ENCODE results near the gene MIA. TPM values are rescaled to one million over a fixed set of nuclear protein-coding genes. Genes with fewer than 3 reads are reported as not detected.
"Not testable (repeated sequence)": the region's sequence is repeated elsewhere in the genome, so short reads cannot be mapped to it uniquely, and the experiment has no call there.

MIA gene
- total RNA-seq, 1 donor from 2014 or later, result not detected

DNA sequence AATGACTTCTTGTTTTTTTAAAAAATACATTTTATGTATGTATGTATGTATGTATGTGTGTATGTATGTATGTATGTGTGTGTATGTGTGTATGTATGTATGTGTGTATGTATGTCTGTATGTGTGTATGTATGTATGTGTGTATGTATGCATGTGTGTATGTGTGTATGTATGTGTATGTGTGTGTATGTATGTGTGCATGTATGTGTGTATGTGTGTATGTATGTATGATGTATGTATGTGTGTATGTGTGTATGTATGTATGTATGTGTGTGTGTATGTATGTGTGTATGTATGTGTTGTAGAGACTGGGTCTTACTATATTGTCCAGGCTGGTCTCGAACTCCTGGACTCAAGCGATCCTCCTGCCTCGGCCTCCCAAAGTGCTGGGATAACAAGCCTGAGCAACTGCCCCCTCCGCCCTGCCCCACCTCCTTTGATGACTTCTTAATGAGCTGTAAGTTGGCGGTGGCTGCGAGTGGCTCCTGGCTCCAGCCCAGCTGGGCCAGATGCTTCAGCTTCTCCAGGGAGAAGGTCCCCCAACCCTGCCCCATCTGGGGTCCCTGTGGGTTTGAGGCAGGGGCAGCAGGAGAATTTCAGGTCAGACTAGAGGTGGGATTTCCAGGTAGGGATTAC, 50.3 kb downstream of the MIA start:
- H3K27me3 ChIP-seq; H3K36me3 Mint-ChIP-seq; H3K4me1 ChIP-seq; H3F3A ChIP-seq (ENCODE audit: low read depth); DNase-seq (ENCODE audit: low spot score); H3K27ac Mint-ChIP-seq; H3K27me3 Mint-ChIP-seq (ENCODE audit: insufficient read depth, low read depth); H3K36me3 ChIP-seq; H3K79me2 ChIP-seq (ENCODE audit: low read depth); H3K27ac ChIP-seq; H4K20me1 ChIP-seq (ENCODE audit: low read depth); H3K9ac ChIP-seq; H3K4me3 ChIP-seq; H3K9me3 Mint-ChIP-seq; H3K9me3 ChIP-seq (ENCODE audit: low read depth); H3K4me2 ChIP-seq; H3K4me3 Mint-ChIP-seq; H2AFZ ChIP-seq (replicated peaks): not testable (repeated sequence)
- H3K4me1 Mint-ChIP-seq, result peaks cover 18% of the 10 kb centered on the region

DNA sequence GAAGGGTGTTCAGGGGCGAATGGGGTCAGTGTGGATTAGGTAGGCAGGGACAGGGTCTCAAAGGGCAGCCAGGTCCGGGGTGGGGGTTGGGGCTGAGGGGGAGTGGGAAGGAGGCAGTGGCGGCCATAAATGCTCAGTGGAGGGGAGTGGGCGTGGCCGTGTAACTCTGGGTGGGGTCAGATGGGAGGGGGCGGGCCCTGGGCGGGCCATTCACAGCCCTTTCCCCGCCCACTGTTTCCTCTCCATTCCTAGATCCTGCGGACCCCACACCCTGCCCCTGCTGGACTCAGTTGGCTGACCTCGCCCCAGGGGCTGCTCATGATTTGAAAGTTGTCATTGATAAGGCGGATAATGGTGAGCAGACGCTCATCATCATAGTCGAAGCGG, 51.0 kb downstream of the MIA start:
- not testable (repeated sequence) for H2AFZ ChIP-seq (replicated peaks); H3K9me3 Mint-ChIP-seq; H3K9ac ChIP-seq; H3K27ac Mint-ChIP-seq; H3F3A ChIP-seq (ENCODE audit: low read depth); H3K27me3 Mint-ChIP-seq (ENCODE audit: insufficient read depth, low read depth); H3K79me2 ChIP-seq (ENCODE audit: low read depth); H3K27me3 ChIP-seq; H3K4me2 ChIP-seq; H3K9me3 ChIP-seq (ENCODE audit: low read depth); H3K4me3 Mint-ChIP-seq; H3K4me1 ChIP-seq; DNase-seq (ENCODE audit: low spot score); H3K4me3 ChIP-seq; H4K20me1 ChIP-seq (ENCODE audit: low read depth); H3K36me3 ChIP-seq; H3K27ac ChIP-seq
- Mint-ChIP-seq H3K36me3 (peaks cover 12% of the 10 kb centered on the region), H3K4me1 (peaks cover 18% of the 10 kb centered on the region)

DNA sequence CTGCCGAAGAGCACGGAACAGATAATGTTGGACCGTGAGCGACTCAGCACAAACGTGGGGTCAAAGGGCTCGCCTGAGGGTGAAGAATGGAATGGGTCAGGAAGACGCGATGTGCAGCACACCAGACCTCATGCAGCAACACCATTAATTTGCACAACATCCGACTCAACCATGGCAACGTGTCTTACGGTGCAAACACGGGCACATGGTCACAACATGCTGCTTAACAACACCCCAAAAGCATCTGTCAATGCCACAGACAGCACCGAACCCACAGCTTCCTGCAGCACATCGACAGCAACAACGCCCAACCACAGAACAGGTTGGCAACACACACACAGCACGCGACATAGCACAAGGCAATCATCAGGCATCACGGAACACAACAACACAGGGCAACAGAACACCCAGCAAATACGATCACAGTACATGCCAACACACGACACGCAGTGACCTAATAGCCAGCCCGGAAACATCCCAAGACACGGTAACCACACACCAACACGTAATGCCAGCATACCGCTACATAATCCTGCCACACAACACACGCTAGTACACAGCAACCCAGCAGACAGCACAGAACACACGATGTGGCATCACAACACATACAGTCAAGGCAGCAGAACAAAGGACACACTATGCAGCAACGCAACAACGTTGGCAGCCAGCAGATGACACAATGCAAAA, 51.5 kb downstream of the MIA start:
- H4K20me1 ChIP-seq (ENCODE audit: low read depth); H3K9ac ChIP-seq; H3K79me2 ChIP-seq (ENCODE audit: low read depth); H3K9me3 ChIP-seq (ENCODE audit: low read depth); H2AFZ ChIP-seq (replicated peaks); H3K4me3 ChIP-seq; H3K36me3 ChIP-seq; H3F3A ChIP-seq (ENCODE audit: low read depth); H3K27ac ChIP-seq; H3K4me2 ChIP-seq; DNase-seq (ENCODE audit: low spot score); H3K4me3 Mint-ChIP-seq; H3K9me3 Mint-ChIP-seq; H3K4me1 ChIP-seq; H3K27me3 ChIP-seq; H3K27me3 Mint-ChIP-seq (ENCODE audit: insufficient read depth, low read depth): not testable (repeated sequence)
- Mint-ChIP-seq H3K27ac (peak overlapping the region; percentile 13), H3K36me3 (peaks cover 12% of the 10 kb centered on the region), H3K4me1 (peaks cover 18% of the 10 kb centered on the region)

Other genes with a start within 250 kb of the MIA start
- gene SHKBP1, start 198.6 kb upstream of the MIA start, total RNA-seq (ENCODE audit: low replicate concordance), result 20.6 and 63.7 TPM in 2 replicates
- 24.7 and 70.0 TPM in 2 replicates for gene LTBP4, start 174.2 kb upstream of the MIA start, total RNA-seq (ENCODE audit: low replicate concordance)
- 6.4 and 19.8 TPM in 2 replicates for gene NUMBL, start 84.9 kb upstream of the MIA start, total RNA-seq (ENCODE audit: low replicate concordance)
- 27.7 and 89.7 TPM in 2 replicates for gene COQ8B, start 58.6 kb upstream of the MIA start, total RNA-seq (ENCODE audit: low replicate concordance)
- gene ITPKC, start 58.4 kb upstream of the MIA start, total RNA-seq (ENCODE audit: low replicate concordance), result 6.5 and 12.4 TPM in 2 replicates
- gene ACTMAP, start 25.0 kb upstream of the MIA start, total RNA-seq (ENCODE audit: low replicate concordance), result 1.9 and 4.3 TPM in 2 replicates
- gene SNRPA, start 24.3 kb upstream of the MIA start, total RNA-seq (ENCODE audit: low replicate concordance), result 112 and 179 TPM in 2 replicates
- 12.9 and 27.0 TPM in 2 replicates for gene RAB4B, start 2.7 kb downstream of the MIA start, total RNA-seq (ENCODE audit: low replicate concordance)
- 27.0 and 97.3 TPM in 2 replicates for gene EGLN2, start 23.7 kb downstream of the MIA start, total RNA-seq (ENCODE audit: low replicate concordance)
- gene CYP2A6, start 74.9 kb downstream of the MIA start, total RNA-seq (ENCODE audit: low replicate concordance), result not detected in 2 replicates
- gene CYP2A7, start 106.7 kb downstream of the MIA start, total RNA-seq (ENCODE audit: low replicate concordance), result not detected in 2 replicates
- gene CYP2B6, start 215.8 kb downstream of the MIA start, total RNA-seq (ENCODE audit: low replicate concordance), result not detected in 2 replicates

Measured in neural progenitor cell (in vitro differentiated cells).